Mesendoderm (in vitro differentiated cells): Measurements from ENCODE around the gene DNMT3A.

Experiments used
- DNase-seq: peaks from one replicate; pipeline ENCODE4 v3.0.0; 2013
- H2AK5ac ChIP-seq: 2 replicates; pipeline ENCODE4 v1.6.1; 2013; ENCODE audit warnings: low read length, inconsistent platforms
- H2BK120ac ChIP-seq: 2 replicates; pipeline ENCODE4 v1.6.1; 2013; ENCODE audit warnings: low read depth, mild to moderate bottlenecking, low read length, moderate library complexity, mixed read lengths
- H2BK15ac ChIP-seq: replicated peaks from 2 replicates; pipeline ENCODE4 v1.6.1; 2013; ENCODE audit warnings: low read depth, mild to moderate bottlenecking, moderate library complexity
- H2BK5ac ChIP-seq: 2 replicates; pipeline ENCODE4 v1.6.1; 2013; ENCODE audit warnings: low read length, inconsistent platforms
- H3K18ac ChIP-seq: 2 replicates; pipeline ENCODE4 v1.6.1; 2013; ENCODE audit warnings: mild to moderate bottlenecking, low read length, mixed read lengths
- H3K23ac ChIP-seq: one replicate; pipeline ENCODE4 v1.6.1; 2013; ENCODE audit warnings: low read length
- H3K27ac ChIP-seq: 2 replicates; pipeline ENCODE4 v1.5.1; 2013; ENCODE audit warnings: low read depth, mild to moderate bottlenecking, inconsistent platforms, low read length, moderate library complexity
- H3K27me3 ChIP-seq: 2 replicates; pipeline ENCODE4 v1.6.1; 2013; ENCODE audit warnings: low read length, control low read depth, mild to moderate bottlenecking, inconsistent platforms; ENCODE audit not compliant: insufficient read depth, poor library complexity
- H3K36me3 ChIP-seq: 2 replicates; pipeline ENCODE4 v1.6.1; 2013; ENCODE audit warnings: low read length, inconsistent platforms; ENCODE audit not compliant: control insufficient read depth, insufficient read depth
- H3K4ac ChIP-seq: one replicate; pipeline ENCODE4 v1.6.1; 2013; ENCODE audit warnings: low read depth, mild to moderate bottlenecking, low read length, moderate library complexity
- H3K4me1 ChIP-seq: 2 replicates; pipeline ENCODE4 v1.6.1; 2013; ENCODE audit warnings: low read depth, low read length, inconsistent platforms; ENCODE audit not compliant: control insufficient read depth
- H3K4me2 ChIP-seq: 2 replicates; pipeline ENCODE4 v1.6.1; 2013; ENCODE audit warnings: low read length
- H3K4me3 ChIP-seq: 2 replicates; pipeline ENCODE4 v1.5.1; 2013; ENCODE audit warnings: mild to moderate bottlenecking, low read length
- H3K56ac ChIP-seq: one replicate; pipeline ENCODE4 v1.6.1; 2013; ENCODE audit warnings: low read length
- H3K79me1 ChIP-seq: 2 replicates; pipeline ENCODE4 v1.6.1; 2013; ENCODE audit warnings: low read length, inconsistent platforms
- H3K79me2 ChIP-seq: 2 replicates; pipeline ENCODE4 v1.6.1; 2013; ENCODE audit warnings: mild to moderate bottlenecking, low read length; ENCODE audit not compliant: control insufficient read depth, insufficient read depth
- H3K9ac ChIP-seq: 2 replicates; pipeline ENCODE4 v1.6.1; 2013; ENCODE audit warnings: low read length, inconsistent platforms
- H4K5ac ChIP-seq: one replicate; pipeline ENCODE4 v1.6.1; 2013; ENCODE audit warnings: low read length
- H4K8ac ChIP-seq: one replicate; pipeline ENCODE4 v1.6.1; 2013; ENCODE audit warnings: low read depth, mild to moderate bottlenecking, control low read depth, low read length, moderate library complexity
- WGBS: extraction: QIAGEN DNeasy Blood & Tissue Kit; methylation state at CpG from one replicate; pipeline ENCODE4 v1.1.7; 2013; ENCODE audit warnings: low lambda C conversion rate, missing lambda C conversion rate; ENCODE audit not compliant: insufficient coverage; ENCODE audit errors: extremely low coverage; 5-methylcytosine and 5-hydroxymethylcytosine counted together

DNMT3A gene

DNA sequence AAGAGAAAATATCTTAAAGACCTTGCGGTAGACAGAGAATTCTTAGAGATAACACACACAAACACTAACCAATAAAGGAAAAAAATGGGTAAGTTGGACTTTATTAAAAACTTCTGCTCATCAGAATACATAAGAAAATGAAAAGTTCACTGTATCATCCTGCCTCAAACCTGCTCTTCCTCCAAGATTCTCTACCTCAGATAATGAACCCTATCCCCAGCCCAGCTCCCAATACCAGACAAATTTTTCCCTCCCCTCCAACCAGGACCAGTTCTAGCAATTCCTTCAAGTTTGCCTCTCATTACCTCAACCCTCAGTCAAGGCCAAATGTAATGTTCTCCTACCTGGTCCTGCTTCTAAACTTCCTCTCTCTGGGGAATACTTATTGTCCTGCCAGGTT, 79.4 kb downstream of the DNMT3A start:
- no peak overlapping the region for H2BK5ac ChIP-seq

DNA sequence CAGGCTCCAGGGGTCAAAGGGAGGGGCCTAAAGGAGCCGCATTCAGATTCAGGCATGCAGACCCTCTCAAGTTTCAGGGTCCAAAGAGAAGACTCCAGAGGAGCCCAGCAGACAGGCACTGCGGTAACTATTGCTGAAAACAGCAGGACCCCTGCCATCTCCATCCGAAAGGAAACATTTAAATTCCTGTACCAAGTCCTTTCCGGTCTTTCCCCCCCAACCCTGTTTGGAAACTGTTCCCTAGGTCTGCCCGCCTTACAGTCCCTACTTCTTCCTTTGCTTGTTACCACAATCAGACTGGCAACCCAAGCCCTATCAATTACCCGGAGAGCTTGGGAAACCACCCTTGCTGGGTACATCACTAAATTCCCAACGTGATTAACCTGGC, 82.0 kb downstream of the DNMT3A start:
- no peaks in the 10 kb centered on the region for H3K36me3 ChIP-seq
- peak overlapping the region; percentile 18 for H2BK120ac ChIP-seq
- H3K4me2 ChIP-seq: peak overlapping the region; percentile 21
- no peaks in the 10 kb centered on the region for H3K27me3 ChIP-seq
- H3K18ac ChIP-seq: peak overlapping the region; percentile 25
- no peak overlapping the region for H3K4ac ChIP-seq
- no peak overlapping the region for H4K8ac ChIP-seq
- H3K56ac ChIP-seq: peak overlapping the region; percentile 51
- peak overlapping the region; percentile 54 for H3K9ac ChIP-seq
- H3K27ac ChIP-seq: peak overlapping the region; percentile 47
- WGBS: no CpG with 5 or more reads among the region's 7 CpGs
- H3K4me3 ChIP-seq: no peak overlapping the region
- DNase-seq: peak; percentile 79
- H3K4me1 ChIP-seq: peaks cover 27% of the 10 kb centered on the region
- H2AK5ac ChIP-seq: no peak overlapping the region
- no peaks in the 10 kb centered on the region for H3K79me1 ChIP-seq
- H2BK15ac ChIP-seq: peak overlapping the region; percentile 20
- no peak overlapping the region for H2BK5ac ChIP-seq
- no peaks in the 10 kb centered on the region for H3K79me2 ChIP-seq
- H4K5ac ChIP-seq: no peak overlapping the region
- no peak overlapping the region for H3K23ac ChIP-seq

More for the DNA sequence above, 79.4 kb downstream of the DNMT3A start:
- Histone ChIP-seq H3K4ac (no peak overlapping the region), H3K79me2 (no peaks in the 10 kb centered on the region), H3K9ac (no peak overlapping the region), H3K79me1 (no peaks in the 10 kb centered on the region), H4K5ac (no peak overlapping the region), H4K8ac (no peak overlapping the region), H3K4me3 (no peak overlapping the region), H3K56ac (no peak overlapping the region), H2AK5ac (peak overlapping the region; percentile 57), H3K36me3 (no peaks in the 10 kb centered on the region), H2BK15ac (no peak overlapping the region), H3K18ac (no peak overlapping the region), H2BK120ac (no peak overlapping the region), H3K27ac (no peak overlapping the region), H3K4me1 (peaks cover 17% of the 10 kb centered on the region), H3K4me2 (no peak overlapping the region), H3K23ac (no peak overlapping the region), H3K27me3 (no peaks in the 10 kb centered on the region)
- WGBS: no CpG with 5 or more reads among the region's 1 CpG
- DNase-seq: no peak

- H3K79me2 ChIP-seq: no peaks in the 10 kb centered on the region
- no peak overlapping the region for H2BK15ac ChIP-seq
- H2BK120ac ChIP-seq: no peak overlapping the region
- no peak overlapping the region for H4K5ac ChIP-seq
- peak overlapping the region; percentile 13 for H3K18ac ChIP-seq
- no peak overlapping the region for H3K23ac ChIP-seq
- H3K4me1 ChIP-seq: peaks cover 27% of the 10 kb centered on the region
- H3K27me3 ChIP-seq: no peaks in the 10 kb centered on the region
- DNase-seq: no peak
- H4K8ac ChIP-seq: no peak overlapping the region
- no peak overlapping the region for H2AK5ac ChIP-seq
- no peaks in the 10 kb centered on the region for H3K79me1 ChIP-seq
- peak overlapping the region; percentile 21 for H3K27ac ChIP-seq
- no peak overlapping the region for H2BK5ac ChIP-seq
- WGBS: no CpG with 5 or more reads among the region's 9 CpGs
- H3K56ac ChIP-seq: peak overlapping the region; percentile 5
- no peaks in the 10 kb centered on the region for H3K36me3 ChIP-seq
- peak overlapping the region; percentile 21 for H3K4ac ChIP-seq
- peak overlapping the region; percentile 1 for H3K9ac ChIP-seq
- no peak overlapping the region for H3K4me2 ChIP-seq
- no peak overlapping the region for H3K4me3 ChIP-seq
Observed at GRCh38 chr2:25258847-25259736, 82.6 kb downstream of the DNMT3A start.

DNA sequence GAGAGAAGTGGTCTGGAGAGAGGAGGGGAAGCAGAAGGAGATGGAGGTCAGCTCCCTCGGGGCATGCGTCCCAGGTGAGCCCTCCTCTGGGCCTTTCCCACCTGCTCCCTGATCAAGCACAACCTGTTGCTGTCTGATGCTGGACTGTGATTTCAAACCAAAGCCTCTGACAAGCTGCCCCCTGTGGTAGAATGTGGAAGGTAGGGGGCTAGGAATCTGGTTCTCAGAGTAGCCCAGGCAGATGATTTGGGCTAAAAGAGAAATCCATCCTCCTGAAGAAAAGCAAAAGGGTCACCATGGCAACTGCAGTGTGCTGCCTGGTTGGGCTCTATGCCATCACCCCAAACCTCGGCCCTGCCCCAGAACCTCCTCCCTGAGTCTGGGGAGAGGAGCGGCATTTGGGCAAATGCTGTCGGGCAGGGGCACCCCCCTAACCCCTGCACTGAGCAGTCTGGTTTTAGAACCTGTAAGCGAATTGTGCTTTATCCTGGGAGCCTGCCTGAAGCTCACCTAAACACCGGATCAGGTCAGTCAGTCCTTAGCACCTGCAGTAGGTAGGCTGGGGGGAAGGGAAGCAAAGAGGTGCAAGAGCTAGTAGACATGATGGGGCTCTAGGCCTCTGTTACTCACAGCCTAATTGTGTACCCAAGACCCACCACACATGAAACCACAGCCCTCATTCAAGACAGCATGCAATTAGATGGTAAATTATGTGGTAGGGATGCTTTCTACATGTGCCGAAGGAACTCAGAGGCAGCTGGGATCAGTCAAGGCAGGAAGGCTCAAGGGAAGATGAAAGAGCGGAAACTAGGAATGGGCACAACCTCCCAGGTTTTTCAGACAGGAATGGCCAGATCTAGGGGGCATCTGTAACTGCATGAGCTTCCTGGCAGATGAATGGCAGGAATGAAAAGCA, 83.5 kb downstream of the DNMT3A start:
- Histone ChIP-seq H3K23ac (no peak overlapping the region), H3K4me2 (no peak overlapping the region), H2AK5ac (no peak overlapping the region), H3K36me3 (no peaks in the 10 kb centered on the region), H3K9ac (no peak overlapping the region), H3K4me3 (no peak overlapping the region), H3K79me1 (no peaks in the 10 kb centered on the region), H3K4ac (peak overlapping the region; percentile 49), H3K79me2 (no peaks in the 10 kb centered on the region), H3K27me3 (no peaks in the 10 kb centered on the region), H3K18ac (no peak overlapping the region), H2BK5ac (no peak overlapping the region), H4K5ac (no peak overlapping the region), H2BK15ac (no peak overlapping the region), H3K56ac (peak overlapping the region; percentile 1), H4K8ac (no peak overlapping the region), H2BK120ac (no peak overlapping the region), H3K4me1 (peaks cover 26% of the 10 kb centered on the region), H3K27ac (no peak overlapping the region)
- WGBS: no CpG with 5 or more reads among the region's 9 CpGs
- peak; percentile 68 for DNase-seq

DNA sequence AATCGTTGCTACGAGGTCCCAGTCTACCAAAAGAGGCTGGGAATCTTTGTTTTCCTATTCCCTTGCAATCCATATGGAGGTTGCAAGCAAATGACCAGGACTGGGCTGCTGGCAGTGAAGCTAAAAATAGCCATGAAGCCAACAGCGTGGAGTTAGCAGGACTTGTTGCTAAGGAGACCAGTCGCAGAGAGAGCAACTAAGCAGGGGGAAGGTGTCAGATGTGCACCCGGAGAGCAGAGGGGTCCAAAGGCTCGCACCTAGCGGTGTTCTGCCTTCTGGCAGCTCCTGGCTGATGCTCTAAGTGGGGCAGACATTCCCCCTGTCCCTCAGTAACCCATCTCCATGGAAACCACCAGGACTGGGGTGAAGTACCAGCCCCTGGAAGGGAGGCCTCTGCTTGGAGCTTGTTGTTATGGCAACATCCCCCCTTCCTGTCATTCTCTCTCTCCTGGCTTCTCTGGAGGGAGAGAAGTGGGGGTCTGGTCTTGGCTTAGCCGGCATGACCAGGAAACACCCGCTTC, 84.6 kb downstream of the DNMT3A start:
- no CpG with 5 or more reads among the region's 9 CpGs for WGBS
- Histone ChIP-seq H3K4me1 (peaks cover 28% of the 10 kb centered on the region), H3K79me2 (no peaks in the 10 kb centered on the region), H3K18ac (no peak overlapping the region), H2BK5ac (no peak overlapping the region), H3K4ac (no peak overlapping the region), H3K4me2 (no peak overlapping the region), H2BK120ac (no peak overlapping the region), H3K27ac (no peak overlapping the region), H3K23ac (no peak overlapping the region), H4K8ac (no peak overlapping the region), H3K27me3 (no peaks in the 10 kb centered on the region), H4K5ac (no peak overlapping the region), H3K56ac (no peak overlapping the region), H3K36me3 (no peaks in the 10 kb centered on the region), H2BK15ac (no peak overlapping the region), H3K9ac (no peak overlapping the region), H2AK5ac (no peak overlapping the region), H3K79me1 (no peaks in the 10 kb centered on the region), H3K4me3 (no peak overlapping the region)
- peak; percentile 85 for DNase-seq
